HCEC 1CT (cell line): ENCODE data around the gene CLASP1.
A peak's percentile ranks its signal among the peaks of the same experiment; 100 is the strongest.
"Not testable (repeated sequence)": the region's sequence is repeated elsewhere in the genome, so short reads cannot be mapped to it uniquely, and the experiment has no call there.

ENCODE experiments used
- DNase-seq: peaks from one replicate; pipeline ENCODE4 v3.0.0-alpha.2; 2017

The CLASP1 gene

DNA sequence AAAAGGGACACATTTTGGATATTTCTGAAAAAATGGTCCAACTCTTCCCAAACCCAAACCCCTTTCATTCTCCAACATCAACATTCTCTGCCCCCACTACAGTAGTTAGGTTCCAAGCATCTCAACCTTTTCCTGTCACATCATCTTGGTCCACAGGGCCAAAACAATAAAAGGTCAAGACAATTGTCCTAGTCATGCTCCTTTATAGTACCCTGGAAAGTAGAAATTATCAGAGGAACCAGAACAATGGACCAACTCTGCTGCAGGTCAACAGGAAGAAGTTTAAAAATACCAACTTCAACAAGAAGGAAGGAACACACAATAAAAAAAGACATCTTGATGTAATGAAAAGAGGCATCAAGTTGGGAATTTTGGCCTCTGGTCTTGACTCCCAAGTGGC is 36.1 kb downstream of the CLASP1 start:
- DNase-seq: no peak

- no peak for DNase-seq
Observed at GRCh38 chr2:121611730-121612705, 37.2 kb downstream of the CLASP1 start.

- DNase-seq: not testable (repeated sequence)
Observed at GRCh38 chr2:121611048-121611649, 38.1 kb downstream of the CLASP1 start.

GRCh38 chr2:121610487-121610874 is 38.8 kb downstream of the CLASP1 start:
- not testable (repeated sequence) for DNase-seq

DNA sequence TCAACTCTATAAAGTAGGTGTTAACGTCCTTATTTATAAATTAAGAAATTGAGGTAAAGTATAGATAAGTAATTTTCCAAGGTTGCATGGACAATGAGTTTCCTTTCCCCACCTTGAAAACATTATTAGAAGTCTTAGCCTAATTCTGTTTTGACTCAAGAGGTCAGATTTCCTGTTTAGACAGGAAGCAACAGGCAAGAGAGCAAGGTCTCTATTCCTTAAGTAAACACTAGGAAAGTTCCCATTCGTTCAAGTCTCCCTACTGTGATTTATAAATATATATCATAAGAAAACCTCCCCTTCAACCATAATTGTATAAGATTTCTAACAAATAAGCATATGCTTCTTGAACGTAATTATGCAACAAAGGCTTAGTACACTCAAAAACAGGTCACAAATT is 40.3 kb downstream of the CLASP1 start:
- no peak for DNase-seq

DNA sequence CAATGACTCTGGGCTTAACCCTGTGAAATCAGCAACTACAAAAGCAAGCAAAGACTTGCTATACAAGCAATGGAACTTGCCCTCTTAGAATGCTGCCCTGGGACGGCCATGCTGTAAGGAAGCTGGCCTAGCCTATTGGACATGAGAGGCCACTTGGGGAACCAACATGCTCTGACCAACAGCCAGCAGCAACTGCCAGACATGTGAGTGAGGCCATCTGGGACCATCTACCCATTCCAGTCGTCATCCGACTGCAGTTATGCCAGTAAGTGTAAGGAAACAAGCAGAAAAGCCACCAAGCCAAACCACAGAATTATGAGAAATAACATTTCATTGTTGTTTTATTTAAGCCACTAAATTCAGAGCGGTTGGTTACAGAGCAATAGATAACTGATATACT is 40.9 kb downstream of the CLASP1 start:
- DNase-seq: no peak

DNA sequence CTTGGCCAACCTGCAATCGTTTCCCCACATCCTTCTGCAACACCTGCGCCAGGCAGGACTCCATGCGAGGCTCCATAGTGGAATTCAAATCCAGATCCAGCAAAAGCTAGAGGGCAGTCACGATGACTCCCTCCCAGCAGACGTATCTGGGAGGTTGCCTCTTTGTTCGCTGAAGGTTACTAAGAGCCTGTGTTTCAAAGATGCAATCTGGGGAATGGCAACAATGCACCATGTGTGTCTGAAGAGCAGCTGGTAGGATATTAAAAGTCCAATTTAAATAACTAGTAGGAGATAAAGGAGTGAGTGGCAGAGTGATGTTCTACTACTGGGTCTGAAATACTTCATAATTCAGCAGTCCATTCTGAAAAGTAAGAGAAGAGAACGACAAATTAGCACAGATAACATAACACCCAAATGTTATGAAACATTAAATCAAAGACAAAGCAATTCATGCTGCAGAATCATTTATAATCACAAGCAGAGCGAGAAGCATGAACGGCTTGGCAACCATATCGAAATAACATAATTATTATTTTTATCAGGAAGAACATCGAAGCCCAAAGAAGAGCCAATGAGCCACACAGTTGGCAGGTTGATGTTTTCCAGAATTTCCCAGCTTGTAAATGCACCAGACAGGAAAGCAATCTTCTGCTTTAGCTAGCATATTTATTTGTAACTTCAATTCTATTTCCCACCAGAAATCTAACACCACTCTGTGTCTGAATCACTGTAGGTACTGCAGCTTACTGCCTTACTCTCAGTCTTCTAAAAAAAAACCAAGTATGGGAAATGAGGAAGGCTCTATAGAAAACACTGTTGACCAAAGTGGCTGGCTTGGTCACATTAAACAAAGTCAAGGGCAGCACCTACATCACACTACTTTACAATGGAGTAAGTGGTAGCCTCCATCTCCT is 43.2 kb downstream of the CLASP1 start:
- DNase-seq: no peak

- no peak for DNase-seq
Observed at GRCh38 chr2:121603185-121603584, 46.1 kb downstream of the CLASP1 start.

DNA sequence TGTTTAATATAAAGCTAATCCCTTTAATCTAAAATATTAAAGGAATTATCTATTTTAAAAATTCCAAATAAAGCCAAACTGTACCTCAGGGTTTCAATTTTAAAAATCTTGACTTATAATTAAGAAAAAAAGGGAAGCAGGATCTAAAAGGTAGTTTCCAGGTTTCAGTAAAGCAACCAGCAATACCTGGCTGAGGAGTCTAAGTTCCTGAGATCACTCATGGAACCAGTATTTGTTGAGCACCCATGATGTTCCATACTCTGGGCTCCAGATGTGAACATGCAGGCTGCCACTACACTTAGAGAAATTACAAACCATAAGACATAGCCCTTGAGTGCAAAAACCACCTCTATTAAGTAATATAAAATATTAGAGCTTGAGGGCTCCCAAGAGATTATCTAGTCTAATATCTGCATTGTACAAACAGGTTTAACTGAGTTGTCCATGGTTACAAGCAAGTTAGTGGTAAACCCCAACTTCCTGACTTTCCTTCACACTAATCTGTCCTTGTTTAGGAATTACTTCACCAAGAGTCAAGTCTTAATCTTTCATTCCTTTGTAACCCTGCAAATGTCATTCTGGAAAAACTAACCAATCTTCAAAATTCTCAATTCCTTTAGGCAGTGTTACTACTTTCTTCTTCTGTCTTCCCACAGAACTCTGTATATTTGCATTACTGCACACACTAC is 49.2 kb downstream of the CLASP1 start:
- no peak for DNase-seq

- no peak for DNase-seq
Observed at GRCh38 chr2:121598087-121598486, 51.2 kb downstream of the CLASP1 start.

GRCh38 chr2:121596221-121597080 is 52.8 kb downstream of the CLASP1 start:
- DNase-seq: peak; percentile 62

DNA sequence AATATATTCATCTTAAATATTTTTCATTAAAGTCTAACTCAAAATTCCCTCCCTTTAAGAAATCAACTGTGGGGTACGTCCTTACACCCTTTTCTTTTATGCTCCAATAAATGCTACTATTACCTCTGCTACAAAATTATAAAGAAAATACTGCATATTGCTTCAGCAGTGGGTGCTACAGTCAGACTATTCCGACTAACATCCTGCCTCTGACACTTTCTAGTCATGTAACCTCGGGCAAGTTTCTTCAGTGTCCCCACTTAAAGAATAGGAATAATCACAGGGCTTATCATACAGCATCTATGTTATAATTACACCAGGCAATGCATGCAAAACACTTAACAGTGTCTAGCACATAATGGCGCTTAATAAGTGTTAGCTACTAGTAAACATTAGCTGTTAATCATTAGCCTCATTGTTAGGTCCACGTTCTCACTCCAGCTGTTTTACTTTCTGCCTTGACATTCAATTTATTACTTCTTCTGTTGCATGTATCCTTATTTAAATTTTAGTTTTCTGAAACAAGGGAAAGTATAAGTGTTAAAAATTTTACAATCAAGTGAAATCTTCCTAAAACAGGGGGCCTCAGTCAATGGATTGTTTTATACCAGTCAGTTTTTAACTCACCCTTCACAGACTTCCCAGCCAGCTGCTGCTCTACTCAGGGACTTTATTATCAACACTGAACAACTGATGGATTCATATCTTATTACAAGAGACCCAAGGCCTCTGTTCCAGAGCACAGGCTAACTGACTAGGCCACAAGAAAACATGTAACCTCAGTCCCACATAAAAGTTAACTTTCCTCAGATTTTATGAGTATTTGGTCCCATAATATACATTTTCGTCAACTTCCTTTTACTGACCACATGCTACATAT is 54.0 kb downstream of the CLASP1 start:
- no peak for DNase-seq

- DNase-seq: no peak
Observed at GRCh38 chr2:121591199-121591598, 58.1 kb downstream of the CLASP1 start.

DNA sequence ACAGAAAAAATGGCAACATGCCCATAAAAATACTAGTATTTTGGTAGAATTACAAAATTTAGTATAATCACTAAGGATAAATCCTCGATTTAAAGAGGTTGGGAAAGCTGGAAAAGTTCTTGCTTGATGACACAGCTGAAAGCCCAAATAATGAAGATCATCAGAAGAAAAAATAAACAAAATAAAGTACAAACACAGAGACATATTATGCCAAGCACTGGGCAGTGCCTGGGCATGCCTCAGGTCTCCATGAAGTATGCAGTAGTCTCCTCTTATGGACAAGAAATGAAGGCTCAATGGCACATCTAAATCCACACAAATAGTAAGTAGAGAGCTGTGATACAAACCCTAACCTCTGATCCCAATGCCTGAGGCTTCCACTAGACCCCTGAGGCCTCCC is 60.9 kb downstream of the CLASP1 start:
- no peak for DNase-seq

DNA sequence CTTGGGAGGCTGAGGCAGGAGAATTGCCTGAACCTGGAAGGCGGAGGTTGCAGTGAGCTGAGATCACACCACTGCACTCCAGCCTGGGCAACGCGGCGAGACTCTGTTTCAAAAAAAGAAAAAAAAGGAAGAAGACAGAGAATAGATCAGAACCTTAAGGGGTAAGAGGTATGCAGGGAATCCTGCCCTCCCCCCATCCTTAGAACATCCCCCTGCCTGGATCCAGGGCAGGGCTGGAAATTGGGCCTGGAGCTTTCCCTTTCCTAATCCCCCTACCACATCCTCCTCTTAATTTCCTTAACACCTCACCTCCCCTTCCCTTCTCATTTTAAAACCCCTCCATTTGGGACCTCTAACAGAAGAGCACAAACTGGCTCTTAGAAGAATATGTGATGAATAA is 62.1 kb downstream of the CLASP1 start:
- DNase-seq: no peak

DNA sequence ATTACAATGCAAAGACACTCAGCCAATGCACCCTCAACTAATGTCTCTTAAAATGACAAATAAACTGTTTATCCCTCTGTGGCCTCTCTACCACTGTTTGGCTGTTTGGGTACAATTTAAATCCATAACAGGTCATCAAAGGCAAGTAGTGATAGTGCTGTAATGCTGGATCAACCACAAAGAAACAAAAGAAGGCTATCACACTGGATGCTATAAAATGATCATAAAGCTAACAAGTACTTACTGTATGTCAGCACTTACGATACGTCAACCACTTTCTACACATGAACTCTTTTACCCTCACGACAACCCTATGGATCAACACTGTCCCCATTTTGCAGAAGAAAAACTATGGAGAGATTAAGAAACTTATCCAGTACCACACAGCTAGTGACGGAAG is 64.5 kb downstream of the CLASP1 start:
- DNase-seq: no peak

- DNase-seq: no peak
Observed at GRCh38 chr2:121583555-121583954, 65.7 kb downstream of the CLASP1 start.

- DNase-seq: no peak
Observed at GRCh38 chr2:121582272-121582671, 67.0 kb downstream of the CLASP1 start.

DNA sequence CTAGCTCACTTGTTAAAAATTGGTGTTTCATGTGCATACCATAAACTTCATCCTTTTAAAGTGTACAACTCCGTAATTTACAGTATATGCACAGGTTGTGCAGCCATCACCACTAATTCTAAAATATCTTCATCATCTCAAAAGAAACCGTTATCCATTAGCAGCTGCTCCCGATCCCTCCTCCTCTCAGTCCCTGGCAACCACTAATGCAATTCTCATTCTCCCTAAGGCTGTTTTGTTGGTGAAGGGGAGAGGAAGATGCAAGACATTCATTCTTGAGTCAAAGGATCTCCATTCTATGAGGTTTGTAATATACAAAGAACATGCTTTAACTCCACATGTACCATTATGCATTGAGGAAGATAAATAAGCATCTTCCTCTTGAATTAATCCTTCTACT is 70.0 kb downstream of the CLASP1 start:
- no peak for DNase-seq

DNA sequence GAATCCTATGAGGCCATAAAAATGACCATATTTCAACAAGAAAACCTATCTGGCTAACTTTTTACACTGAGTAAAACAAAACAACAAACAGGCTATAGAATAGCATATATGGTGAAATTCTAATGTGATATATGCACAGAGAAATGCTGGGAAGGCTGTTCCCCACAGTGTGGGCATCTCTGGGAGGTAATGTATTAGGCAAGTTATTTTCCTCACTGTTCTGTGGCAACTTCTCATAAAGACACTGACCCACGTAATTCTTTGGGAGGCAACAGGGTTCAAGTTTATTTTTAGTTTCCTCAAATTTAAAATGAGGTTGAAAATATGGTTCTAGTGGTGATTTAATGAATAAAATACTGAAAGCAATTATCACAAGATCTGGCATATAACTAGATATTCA is 71.9 kb downstream of the CLASP1 start:
- no peak for DNase-seq

- no peak for DNase-seq
Observed at GRCh38 chr2:121576263-121576662, 73.0 kb downstream of the CLASP1 start.
